Suprapubic skin (tissue), 4 donors: ENCODE results near the gene SORCS1. TPM values are rescaled to one million over a fixed set of nuclear protein-coding genes. Genes with fewer than 3 reads are reported as not detected.

Experiments used
- DNase-seq, 2 donors: peaks; one replicate each; pipeline ENCODE4 v3.0.0-alpha.2; 2019; ENCODE audit warnings: low spot score in 2 of 2
- H3K27ac ChIP-seq: fragments of 200-600 bp; sonication (generic); one replicate; pipeline ENCODE4 v1.5.1; 2019
- H3K27me3 ChIP-seq: fragments of 200-600 bp; sonication (generic); one replicate; pipeline ENCODE4 v1.5.1; 2019
- H3K36me3 ChIP-seq: fragments of 200-600 bp; sonication (generic); one replicate; pipeline ENCODE4 v1.5.1; 2019
- H3K4me1 ChIP-seq: fragments of 200-600 bp; sonication (generic); one replicate; pipeline ENCODE4 v1.5.1; 2019
- H3K4me3 ChIP-seq: fragments of 200-600 bp; sonication (generic); one replicate; pipeline ENCODE4 v1.5.1; 2019; ENCODE audit warnings: mild to moderate bottlenecking
- H3K9me3 ChIP-seq: fragments of 200-600 bp; sonication (generic); one replicate; pipeline ENCODE4 v1.5.1; 2019
- EP300 ChIP-seq: sonication (generic); formaldehyde crosslinking; IDR thresholded peaks from one replicate; pipeline ENCODE4 v1.6.1; 2017; ENCODE audit warnings: antibody characterized with exemption
- POLR2A ChIP-seq, 2 donors: fragments of 450-650 bp; IDR thresholded peaks; one replicate each; pipeline ENCODE4 v1.6.1; 2017; ENCODE audit warnings: antibody characterized with exemption in 2 of 2, mild to moderate bottlenecking in 2 of 2, moderate library complexity in 2 of 2
- POLR2AphosphoS5 ChIP-seq, 3 donors: sonication (generic); formaldehyde crosslinking; IDR thresholded peaks; one replicate each; pipeline ENCODE4 v1.6.1; 2017; ENCODE audit warnings: antibody characterized with exemption in 3 of 3
- WGBS: methylation state at CpG from one replicate; pipeline ENCODE4 v1.1.5; 2018; 5-methylcytosine and 5-hydroxymethylcytosine counted together
- total RNA-seq, 4 donors: library from RNA; depleted of rRNA; stranded (reverse); fragments of >200 nt; gene quantifications; one replicate each; pipeline ENCODE4 v1.1.0, GENCODE V29; 2016
- TF ChIP-seq, protein P1 (sequence below), 2 donors: fragments of 200-600 bp in 1 of 2; fragments of 450-650 bp in 1 of 2; sonication (generic) in 1 of 2; IDR thresholded peaks; one replicate each; pipeline ENCODE4 v1.5.1; 2016 to 2019; ENCODE audit warnings: antibody characterized with exemption in 2 of 2, mild to moderate bottlenecking in 1 of 2, moderate library complexity in 1 of 2

The SORCS1 gene
- total RNA-seq, 4 donors from 2014 or later, result 1.3 to 6.0 (median 3.4) TPM

DNA sequence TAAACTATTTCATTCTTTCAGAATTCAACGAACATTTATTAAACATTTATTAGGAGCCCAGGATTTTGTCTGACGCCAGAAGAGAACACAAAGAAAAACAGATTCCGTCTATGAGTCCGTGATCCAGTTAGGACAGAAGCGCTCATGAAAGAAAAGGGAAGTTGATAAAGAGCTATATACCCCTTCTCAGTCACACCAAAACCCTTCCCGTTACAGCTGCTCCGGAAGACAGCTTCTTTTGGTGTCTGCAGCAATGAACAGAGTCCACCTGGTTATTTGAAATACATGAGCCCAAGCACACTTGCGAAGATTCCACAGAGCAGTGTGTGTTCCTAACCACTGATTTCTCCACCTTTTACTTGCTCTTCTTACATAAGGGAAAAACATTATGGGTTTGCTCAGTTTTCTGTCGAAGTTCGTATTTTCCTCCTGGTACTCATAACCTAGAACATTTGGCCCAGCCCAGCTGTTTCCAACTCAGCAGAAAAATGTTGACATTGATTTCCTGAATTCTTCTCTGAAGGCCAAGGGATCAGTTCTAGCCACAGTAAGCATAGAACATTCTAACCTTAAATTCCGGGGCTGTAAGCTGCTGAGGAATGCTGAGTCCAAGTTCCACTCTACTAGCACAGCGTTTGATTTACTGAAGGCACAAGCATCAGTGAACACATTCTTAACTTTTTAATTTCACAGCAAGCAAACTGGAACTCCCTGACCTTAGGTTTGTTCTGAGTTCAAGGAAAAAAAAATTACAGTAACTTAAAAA lies 206.5 kb downstream of the SORCS1 start:
- H3K27me3 ChIP-seq, result no peaks in the 10 kb centered on the region
- H3K36me3 ChIP-seq, result no peaks in the 10 kb centered on the region
- peaks cover 3% of the 10 kb centered on the region for H3K9me3 ChIP-seq
- no peak overlapping the region for H3K4me3 ChIP-seq
- 69% methylated on average over 12 of the region's 12 CpGs for WGBS
- H3K4me1 ChIP-seq, result no peaks in the 10 kb centered on the region
- H3K27ac ChIP-seq, result peak overlapping the region; percentile 34
- TF ChIP-seq EP300 (no peak), POLR2A (IDR thresholded peaks at IDR 0.05) (no peak)
- TF ChIP-seq, protein P1, sequence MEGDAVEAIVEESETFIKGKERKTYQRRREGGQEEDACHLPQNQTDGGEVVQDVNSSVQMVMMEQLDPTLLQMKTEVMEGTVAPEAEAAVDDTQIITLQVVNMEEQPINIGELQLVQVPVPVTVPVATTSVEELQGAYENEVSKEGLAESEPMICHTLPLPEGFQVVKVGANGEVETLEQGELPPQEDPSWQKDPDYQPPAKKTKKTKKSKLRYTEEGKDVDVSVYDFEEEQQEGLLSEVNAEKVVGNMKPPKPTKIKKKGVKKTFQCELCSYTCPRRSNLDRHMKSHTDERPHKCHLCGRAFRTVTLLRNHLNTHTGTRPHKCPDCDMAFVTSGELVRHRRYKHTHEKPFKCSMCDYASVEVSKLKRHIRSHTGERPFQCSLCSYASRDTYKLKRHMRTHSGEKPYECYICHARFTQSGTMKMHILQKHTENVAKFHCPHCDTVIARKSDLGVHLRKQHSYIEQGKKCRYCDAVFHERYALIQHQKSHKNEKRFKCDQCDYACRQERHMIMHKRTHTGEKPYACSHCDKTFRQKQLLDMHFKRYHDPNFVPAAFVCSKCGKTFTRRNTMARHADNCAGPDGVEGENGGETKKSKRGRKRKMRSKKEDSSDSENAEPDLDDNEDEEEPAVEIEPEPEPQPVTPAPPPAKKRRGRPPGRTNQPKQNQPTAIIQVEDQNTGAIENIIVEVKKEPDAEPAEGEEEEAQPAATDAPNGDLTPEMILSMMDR (IDR thresholded peaks at IDR 0.05), result no peak
- DNase-seq, result no peak

- TF ChIP-seq POLR2A (IDR thresholded peaks at IDR 0.05) (no peak), POLR2AphosphoS5 (IDR thresholded peaks at IDR 0.05) (no peak), EP300 (no peak)
- TF ChIP-seq, protein P1 (IDR thresholded peaks at IDR 0.05), result no peak
- H3K9me3 ChIP-seq, result peaks cover 3% of the 10 kb centered on the region
- H3K27ac ChIP-seq, result no peak overlapping the region
- no peaks in the 10 kb centered on the region for H3K36me3 ChIP-seq
- no peaks in the 10 kb centered on the region for H3K27me3 ChIP-seq
- H3K4me3 ChIP-seq, result no peak overlapping the region
- 71% methylated on average over 4 of the region's 4 CpGs for WGBS
- no peaks in the 10 kb centered on the region for H3K4me1 ChIP-seq
- no peak for DNase-seq
Measured at GRCh38 chr10:106956216-106956915, 208.1 kb downstream of the SORCS1 start.

GRCh38 chr10:106955133-106955532 lies 209.4 kb downstream of the SORCS1 start:
- H3K27me3 ChIP-seq, result no peaks in the 10 kb centered on the region
- 97% methylated on average over 6 of the region's 9 CpGs for WGBS

DNA sequence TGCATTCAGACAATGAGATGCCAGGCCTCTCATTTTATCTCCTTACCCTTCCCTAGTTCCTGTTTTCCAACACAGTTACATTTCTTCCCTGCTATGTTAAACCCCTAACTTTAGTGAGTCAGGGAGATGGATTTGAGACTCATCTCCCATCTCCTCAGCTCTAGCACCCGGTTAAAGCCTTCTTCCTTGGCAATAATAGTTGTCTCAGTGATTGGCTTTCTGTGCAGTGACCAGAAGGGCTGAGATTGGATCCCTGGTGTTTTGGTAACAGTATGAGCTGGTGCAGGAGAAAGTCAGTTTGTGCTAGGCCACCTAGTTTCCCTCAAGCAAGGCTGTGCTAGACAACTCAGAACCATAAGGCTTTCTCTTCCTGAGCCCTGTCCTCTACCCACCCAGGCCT lies 212.5 kb downstream of the SORCS1 start:
- H3K27ac ChIP-seq, result no peak overlapping the region
- DNase-seq, result no peak
- H3K4me1 ChIP-seq, result no peaks in the 10 kb centered on the region
- H3K27me3 ChIP-seq, result no peaks in the 10 kb centered on the region
- H3K4me3 ChIP-seq, result no peak overlapping the region
- TF ChIP-seq POLR2A (IDR thresholded peaks at IDR 0.05) (no peak), EP300 (no peak), POLR2AphosphoS5 (IDR thresholded peaks at IDR 0.05) (no peak)
- TF ChIP-seq, protein P1 (IDR thresholded peaks at IDR 0.05), result no peak
- H3K36me3 ChIP-seq, result no peaks in the 10 kb centered on the region
- WGBS, result 81% methylated on average over 1 of the region's 1 CpG
- peaks cover 3% of the 10 kb centered on the region for H3K9me3 ChIP-seq

More at GRCh38 chr10:106955133-106955532, 209.4 kb downstream of the SORCS1 start:
- no peaks in the 10 kb centered on the region for H3K36me3 ChIP-seq
- DNase-seq, result no peak
- peaks cover 3% of the 10 kb centered on the region for H3K9me3 ChIP-seq
- no peak overlapping the region for H3K27ac ChIP-seq
- H3K4me3 ChIP-seq, result no peak overlapping the region
- H3K4me1 ChIP-seq, result no peaks in the 10 kb centered on the region
- TF ChIP-seq, protein P1 (IDR thresholded peaks at IDR 0.05), result no peak
- no peak for TF ChIP-seq POLR2A (IDR thresholded peaks at IDR 0.05)
- no peak for TF ChIP-seq POLR2AphosphoS5 (IDR thresholded peaks at IDR 0.05)
- TF ChIP-seq EP300, result no peak
